ENCODE data around the gene LPP.

Gene LPP

DNA sequence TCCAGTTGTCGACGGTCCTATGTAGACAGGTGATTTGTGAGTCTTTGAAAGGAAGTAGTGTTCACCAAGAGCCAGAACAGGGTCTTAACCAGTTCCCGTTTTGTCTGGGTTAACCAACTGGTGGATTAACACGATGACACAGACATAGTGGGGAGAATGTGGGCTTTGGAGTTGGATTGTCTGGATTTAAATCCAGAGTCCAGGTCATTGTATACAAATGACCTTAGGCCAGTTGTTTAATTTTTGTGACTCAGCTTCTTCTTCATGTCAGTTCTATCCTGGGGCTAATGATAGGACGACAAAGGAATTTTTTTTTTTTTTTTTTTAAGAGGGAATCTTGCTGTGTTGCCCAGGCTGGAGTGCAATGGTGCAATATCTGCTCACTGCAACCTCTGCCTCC lies 126.7 kb downstream of the LPP start:
- no peak for DNase-seq

DNA sequence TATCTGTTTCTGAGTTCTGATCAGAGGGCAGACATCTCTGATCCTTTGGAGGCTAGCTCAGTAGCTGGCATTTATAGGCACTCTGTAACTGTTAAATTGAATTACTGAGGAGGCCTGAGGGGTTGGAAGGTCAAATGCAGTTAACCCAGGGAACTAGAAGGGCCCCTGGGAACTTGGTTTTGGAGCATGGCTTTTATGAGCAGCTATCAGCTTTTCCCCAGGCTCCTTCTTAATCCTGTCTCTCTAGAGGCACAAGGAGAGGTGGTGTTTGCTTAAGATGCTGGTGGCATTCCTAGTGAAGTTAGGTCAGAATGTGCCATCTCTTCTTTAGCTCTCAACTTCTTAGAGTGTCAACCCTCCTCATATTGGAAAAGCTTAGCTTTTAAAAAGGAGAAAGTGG lies 128.9 kb downstream of the LPP start:
- DNase-seq: no peak

DNA sequence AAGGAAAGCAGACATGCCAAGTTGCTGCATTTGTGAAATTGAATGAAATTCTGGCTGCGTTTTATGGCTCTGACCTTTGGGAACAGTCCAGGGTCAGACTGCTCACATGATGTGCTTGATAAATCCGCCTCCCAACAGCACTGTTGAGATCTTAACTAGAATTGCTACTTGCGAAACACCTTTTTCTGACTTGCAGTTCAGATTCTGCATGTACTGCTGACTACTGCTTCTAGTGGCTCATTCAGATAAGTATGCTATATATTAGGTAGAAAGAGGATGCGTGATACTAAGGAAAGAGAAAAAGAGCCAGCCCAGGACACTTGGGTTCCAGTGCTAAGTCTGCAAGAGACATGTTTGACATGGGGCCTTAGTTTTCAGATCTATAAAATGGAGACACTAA lies 129.4 kb downstream of the LPP start:
- no peak for DNase-seq

DNA sequence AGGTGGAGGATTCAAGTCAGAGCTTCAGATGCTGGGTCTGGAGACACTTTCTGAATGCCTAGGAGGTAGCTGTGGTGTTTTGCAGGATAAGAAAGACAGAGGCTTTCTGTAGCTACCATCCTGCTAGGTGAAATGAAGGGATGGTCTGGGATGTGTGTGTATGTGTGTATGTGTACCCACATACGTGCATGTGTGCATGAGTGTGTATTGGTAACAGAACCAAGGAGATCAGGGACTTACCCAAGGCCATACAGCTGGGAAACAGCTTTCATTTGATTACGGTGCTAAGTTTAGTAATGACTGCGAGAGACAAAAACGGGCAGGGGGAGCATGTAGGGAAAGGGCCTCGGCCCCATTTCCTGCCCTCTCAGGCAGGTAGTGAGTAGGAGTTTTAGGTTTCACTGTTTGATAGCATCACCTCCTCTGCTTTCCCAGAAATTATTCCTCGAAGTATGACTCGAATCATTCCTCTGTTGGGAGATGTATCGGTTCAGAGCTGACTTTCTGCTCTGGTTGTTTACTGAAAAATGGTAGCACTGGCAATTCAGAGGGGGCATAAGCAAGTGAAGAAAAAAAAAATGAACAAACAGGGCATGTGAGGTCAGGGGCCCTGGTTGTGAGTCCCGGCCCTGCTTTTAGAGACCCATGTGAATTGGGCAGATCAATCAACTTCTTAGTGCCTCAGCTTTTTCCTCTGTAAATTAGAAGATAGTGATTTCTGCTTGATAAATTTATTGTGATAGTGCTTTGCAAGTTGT lies 130.7 kb downstream of the LPP start:
- DNase-seq: peak; percentile 48 to 51

DNA sequence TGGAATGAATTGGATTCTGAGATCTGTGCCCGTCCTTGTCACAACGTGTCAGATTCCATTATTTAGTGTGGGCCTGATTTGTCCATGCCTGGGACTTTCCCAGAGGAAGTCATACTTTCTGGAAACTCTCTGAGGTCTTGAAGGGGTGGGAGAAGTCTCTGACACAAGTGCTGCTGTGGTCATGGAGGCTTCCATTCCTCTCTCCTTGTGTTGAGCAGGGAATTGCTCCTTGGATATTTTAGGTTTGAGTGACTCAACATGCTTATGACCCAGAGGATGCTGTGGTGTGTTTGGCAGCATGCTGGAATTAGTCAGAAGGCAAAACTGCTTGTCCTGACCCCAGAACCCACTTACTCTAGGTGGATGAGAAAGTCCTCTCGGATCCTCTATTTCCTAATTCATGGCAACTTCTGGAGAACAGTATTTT lies 132.1 kb downstream of the LPP start:
- DNase-seq: no peak

DNA sequence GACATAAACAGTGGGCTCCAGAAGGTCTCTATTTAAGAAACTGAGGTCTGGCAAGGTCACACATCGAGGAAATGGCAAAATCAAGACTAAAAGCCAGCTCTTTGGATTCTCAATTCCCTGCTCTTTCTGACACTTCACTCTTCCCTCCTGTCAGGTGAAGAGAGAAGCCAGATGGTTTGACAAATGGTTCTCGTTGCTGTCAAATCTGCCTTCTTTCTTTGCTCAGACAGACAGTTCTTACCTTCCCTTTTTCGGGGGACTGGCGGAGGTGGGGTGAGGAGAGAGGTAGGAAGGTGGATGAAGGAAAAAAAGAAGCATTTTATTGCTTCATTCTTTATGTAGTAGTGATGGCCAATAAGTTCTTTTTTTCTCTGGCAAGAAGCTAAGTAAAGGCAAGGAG lies 133.4 kb downstream of the LPP start:
- DNase-seq: no peak

DNA sequence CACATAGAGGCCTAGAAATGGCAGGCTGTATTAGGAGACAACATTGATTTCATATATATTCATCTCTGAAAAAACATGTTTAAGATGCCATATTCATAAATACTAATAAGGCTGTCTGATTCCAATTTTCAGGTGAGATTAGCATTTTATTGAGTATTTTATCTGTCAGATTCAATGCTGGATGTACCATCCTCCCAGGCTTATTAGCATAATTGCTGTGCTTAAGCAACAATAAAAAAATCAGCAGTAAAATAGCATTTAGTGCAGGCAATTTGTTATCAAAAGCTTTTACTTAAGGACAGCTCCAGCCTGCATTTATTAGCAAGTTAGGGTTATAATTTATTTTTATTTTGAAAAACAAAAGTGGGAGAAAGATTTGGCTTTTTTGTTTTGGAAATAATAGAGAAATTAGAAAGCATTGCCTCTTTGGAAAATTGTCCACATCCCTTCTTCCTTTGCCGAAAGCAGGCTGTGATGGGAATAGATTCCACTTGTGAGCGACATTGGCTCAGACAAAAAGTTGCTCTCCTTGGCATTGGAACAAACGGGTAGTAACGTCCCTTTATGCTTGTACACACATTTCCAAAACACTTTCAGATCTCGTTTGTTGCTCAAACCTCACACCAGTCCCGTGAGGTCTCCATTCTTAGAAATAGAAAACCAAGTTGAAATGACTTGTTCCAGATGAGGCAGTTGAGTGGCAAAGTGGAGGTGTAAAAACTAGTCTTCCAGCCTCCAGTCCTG lies 134.0 kb downstream of the LPP start:
- no peak for DNase-seq

DNA sequence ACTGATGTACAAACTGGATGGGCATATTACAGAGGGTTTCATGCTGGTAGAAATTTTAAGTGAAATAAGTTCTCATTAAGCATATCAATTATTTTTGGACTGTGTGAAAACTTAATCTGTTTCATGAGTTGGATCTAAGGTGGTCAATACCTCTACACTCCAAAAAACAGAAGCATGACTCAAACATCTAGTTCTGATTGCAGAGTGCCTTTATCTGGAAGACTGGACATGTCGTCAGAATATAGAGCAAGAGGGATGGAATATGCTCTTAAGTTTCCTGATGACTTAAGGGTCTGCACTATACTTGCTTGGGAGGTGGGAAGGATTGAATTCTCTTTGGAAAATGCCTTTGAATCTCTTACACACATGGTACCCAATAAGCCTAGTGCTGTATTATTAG lies 138.3 kb downstream of the LPP start:
- DNase-seq: no peak

DNA sequence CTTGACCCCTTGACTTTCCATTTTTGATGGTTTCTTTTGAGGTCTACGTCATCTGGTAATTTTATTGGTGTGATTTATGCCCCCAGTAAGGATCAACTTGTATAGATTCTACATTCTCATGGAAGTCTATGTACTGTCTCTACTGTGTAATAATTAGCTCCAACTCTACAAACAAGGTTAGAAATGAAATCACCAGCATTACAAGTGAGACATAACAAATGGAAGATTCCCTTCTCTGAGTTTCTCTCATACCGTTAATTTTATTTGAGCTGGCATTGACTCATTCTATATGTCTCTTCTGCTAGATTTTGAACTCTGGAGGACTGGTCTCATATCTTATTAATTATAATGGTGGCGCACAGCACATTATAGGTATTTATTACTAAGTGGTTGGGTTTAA lies 138.9 kb downstream of the LPP start:
- no peak for DNase-seq

DNA sequence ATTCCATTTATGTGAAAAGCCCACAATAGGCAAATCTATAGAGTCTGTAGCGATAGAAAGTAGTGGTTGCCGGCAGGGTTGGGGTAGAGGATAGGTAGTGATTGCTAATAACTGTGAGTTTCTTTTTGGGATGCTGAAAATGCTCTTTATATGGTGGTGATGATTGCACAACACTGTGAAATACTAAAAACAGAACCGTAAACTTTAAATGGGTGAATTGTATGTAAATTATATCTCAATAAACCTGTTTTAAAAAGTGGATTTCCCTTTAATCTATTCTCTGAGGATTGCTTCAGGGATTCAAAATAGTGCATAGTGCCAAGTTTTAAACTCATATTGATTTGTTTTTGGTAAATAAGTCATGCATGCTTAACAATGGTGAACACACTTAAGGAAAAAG lies 140.2 kb downstream of the LPP start:
- DNase-seq: no peak

DNA sequence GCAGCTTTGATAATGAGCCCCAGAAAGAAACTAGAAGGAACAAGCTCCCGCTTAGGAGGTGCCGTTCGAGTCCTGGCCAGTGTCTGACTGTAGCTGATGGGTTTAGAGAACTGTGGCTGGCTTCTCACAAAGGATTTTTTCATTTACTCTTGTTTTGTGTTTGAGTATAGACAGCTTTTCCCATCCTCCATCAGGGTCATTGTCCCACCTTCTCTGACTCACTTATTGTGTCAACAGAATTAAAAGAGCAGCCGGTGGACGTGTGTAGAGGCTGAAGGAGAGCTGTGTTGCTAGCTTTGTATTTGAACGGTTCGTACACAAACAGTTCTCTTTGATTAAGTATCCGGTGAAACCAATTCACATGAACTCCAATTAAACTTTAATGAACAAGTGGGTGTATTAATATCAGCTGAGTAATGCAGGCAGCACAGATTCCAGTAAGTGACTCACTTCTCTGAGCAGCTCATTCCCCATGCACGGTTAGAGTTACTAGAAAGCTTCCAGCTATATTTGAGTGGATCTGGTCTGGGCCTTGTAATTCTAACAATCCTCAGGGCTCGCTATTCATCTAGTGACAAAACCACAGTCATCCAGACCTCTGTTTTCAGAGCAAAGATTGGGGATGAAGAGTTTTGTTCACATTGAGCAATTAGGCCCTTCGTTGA lies 141.0 kb downstream of the LPP start:
- no peak for DNase-seq

DNA sequence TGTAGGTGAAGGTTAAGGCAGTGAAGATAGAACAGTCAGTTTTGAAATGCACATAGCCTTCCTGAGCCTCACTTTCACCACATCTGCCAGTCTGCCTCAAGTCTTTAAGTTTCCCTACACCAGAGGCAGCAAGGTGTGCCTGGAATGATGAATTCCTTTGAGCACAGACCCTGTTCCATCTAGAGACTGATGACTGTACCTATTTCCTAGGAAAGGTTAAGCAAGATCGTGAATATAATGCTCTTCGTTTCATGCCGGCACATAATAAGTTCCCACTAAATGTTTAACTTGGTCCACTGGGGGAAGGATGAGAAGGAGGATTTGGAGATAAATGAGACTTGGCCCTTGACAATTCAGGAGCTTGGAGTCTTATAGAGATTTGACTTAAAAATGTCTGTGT lies 141.9 kb downstream of the LPP start:
- DNase-seq: no peak

DNA sequence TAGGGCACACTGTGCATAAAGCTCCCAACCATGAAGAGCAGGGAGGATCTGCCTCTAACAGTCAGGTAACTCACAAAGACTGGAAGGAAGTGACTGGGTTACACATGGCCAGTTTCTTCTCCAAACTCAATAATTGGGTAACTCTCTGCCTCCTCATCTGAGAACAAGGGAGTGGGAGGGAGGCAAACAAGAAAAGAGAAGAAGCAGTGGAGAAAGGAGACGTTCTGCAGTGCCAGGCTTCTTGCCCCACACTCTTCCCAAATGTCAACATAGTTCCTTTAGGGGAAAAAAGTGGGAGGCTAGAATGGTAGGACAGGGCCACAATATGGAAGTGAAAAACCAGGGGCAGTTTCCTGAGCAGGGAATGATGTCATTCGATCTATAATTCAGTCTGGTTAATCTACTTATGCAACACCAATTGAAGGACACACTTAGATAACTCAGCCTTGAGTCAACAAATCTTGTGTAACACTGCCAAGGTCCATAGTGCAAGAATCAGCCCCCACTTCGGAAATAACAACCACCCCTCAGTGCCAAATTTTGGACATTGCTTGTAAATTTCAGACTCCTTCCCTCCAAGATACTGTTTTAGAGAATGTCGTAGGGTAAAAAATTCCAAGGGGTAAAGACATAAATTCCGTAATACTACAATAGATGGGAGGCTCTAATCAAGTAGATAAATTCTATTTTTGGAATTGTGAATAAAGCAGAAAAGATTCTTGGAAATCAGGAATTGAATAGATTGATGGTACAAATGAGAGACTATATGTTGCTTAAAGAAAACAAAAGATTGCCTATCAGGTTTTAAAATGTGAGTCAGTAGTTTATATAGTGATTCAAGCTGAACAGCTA lies 143.0 kb downstream of the LPP start:
- no peak for DNase-seq

DNA sequence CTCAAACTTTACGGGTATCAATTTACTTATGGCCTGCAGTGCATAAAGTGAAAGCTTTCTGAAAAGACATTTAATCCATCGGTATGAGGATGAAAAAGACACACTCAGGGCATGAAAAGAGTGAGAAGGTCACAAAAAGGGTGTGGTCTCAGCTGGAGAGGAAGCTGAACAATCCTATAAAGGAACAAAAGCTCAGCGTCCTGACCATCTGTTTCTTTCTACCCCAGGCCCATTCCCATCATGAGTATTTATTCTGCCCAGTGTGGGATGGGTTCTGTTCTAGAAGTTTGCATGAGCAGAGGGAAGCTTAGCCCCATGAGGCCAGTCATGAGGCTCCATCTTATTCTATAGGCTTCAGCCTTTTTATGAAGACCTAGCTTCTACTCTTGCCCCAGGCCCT lies 144.6 kb downstream of the LPP start:
- DNase-seq: no peak

DNA sequence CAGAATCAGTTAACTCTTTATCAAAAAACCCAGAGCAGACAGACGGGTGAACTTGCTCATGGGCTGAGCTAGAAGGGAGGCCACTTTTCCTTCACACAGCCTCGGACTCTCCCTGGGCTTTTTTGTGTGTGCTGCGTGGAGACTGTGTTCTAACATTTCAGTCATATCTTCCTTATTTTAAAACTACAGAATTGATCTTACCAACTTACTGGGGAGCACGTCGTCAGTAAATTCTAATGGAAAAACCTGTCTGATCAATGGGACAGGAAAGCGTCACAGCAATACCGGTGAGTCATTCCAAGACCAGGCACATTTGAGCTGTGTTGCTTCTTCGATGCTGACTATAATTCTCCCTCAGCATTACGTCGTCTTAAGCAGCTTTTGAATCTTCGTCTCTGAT lies 145.1 kb downstream of the LPP start:
- DNase-seq: no peak

DNA sequence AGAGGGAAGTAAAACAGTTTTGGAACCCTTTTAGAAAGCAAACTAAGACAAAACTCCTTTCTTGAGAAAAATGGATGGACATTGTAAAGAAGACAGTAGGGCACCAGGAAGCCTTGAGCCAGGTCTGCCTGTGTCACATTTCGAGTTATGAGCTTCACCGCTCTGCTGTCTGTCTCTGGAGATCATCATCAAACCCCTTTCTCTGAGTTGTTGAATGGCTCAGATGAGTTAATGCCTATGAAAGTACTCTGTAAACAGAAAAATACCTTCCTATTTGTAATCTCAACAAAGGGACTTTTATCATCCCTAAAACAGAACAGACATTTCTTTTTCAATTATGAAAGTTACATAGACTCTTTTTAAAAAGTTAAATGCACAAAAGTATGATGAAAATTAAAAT lies 145.8 kb downstream of the LPP start:
- DNase-seq: no peak

DNA sequence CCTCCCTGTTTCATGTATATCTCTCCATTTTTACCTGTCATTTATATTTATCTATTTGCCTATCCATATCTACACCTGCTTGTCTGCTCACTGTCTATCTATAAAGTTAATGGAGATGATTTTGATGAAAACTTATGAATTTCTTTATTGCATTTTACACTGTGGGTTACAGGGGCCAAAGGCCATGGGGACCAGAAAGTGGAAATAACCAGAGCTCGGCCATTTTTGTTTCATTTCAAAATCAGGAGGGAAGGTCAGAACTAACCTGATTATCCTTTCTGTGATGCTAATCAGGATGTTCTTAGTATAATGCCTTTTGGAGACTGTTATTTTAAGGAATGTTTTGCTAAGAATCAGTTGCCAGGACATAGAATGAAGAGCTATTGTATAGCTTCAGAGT lies 147.2 kb downstream of the LPP start:
- no peak for DNase-seq

DNA sequence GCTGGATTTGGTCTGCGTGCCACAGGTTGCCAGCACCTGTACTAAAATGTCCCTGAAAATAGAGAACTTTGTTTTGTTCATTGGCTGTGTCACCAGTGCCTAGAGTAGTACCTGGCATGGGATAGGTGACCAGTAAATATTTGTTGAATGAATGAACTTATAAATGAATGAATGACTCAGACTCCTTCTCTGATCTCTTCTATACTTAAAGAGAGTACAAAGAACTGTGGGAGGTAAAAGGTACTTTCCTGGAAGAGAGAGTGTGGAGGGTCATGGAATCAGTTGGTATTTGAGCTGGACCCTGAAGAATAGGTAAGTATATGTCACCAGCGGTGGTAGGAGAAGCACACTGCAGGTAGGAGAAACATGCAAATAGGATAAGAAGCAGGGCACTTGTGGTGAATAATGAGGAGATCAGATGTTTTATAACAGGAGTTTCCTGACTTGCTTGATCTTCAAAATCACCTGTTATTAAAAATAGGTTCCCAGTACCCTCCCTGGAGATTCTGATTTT lies 149.4 kb downstream of the LPP start:
- DNase-seq: no peak

DNA sequence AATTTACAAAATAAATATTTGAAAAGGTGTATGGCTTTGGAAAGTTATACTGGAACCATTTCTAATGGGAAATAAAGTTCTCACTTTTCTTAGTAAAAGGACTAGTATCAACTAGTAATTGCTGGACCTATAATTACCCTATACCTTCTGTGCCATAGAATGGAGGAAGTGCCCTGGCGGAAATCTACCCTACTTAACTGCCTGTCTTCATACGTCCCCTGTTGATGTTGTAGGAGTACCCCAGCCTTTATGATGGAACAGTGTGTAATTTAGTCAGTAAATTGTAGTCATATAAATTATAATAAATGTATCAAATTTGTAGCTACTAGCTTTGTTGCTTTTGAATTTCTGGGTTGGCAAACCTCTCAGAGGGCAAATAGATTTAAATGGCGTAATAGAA lies 149.9 kb downstream of the LPP start:
- no peak for DNase-seq

DNA sequence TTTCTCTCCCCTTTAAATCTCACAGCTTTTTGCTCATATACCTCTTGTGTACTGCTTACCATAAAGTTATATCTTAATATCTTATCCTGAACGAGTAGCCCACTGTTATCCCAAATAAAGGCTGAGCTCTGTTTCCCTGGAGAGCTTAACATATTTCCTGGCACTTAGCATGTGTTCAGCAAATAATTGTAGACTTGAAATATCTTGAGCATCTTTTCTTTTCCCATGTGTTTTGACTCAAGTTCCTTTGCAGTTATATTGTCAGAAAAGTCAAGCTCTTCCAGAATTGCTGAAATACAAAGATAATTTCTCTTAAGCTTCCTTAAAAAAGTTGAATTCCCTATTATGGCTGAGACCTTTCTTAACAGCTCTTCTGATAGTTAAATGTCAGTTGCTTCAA lies 150.5 kb downstream of the LPP start:
- DNase-seq: no peak

DNA sequence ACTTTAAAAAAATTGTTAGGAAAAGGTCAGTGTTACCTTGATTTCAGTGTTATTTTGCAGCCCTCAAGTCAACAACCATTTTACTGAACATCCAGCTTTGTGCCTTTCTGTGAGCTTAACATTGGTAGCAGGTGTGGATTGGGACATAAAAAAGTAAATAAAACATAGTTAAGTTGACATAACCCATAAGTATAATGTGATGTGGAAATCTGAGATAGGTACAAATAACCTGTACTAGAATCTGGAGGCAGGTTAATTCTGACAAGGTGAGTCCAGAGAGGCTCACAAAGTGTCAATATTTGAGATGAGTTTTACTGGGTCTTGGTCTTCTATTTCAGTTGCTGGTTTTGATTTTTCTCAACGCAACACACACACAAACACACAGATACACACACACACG lies 151.3 kb downstream of the LPP start:
- DNase-seq: no peak

DNA sequence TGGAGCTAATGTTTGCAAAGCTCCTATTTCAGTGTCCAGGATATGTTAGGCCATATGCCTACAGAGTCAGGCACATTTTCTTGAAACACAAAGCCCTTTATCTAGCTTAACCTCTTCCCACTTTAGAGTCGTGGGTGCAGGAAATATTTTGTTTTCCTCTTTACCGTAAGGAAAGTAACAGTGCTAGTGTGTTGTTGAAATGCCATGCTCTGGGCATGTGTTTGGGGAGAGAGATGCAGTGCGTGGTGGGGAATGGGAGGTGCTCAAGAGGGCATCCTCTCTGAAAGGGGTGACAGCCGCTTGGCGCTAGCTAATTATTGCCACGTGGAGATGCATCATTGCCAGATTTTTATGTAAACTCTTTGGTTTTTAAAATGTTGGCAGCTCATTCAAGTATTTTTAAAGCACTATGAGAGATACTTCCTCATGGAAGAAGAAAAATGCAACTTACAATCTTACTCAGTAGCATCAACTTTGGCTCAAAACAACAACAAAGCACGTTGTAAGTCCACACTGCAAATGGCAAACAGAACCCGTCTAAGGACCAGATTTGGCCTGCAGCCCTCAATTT lies 152.6 kb downstream of the LPP start:
- no peak for DNase-seq

Data from stimulated activated CD4-positive, alpha-beta T cell treated with anti-CD3 and anti-CD28 coated beads, Interleukin-2, amount 100 ng/mL, for 48 hours (primary cell).